Activated CD4-positive, CD25-positive, alpha-beta regulatory T cell (primary cell): Measurements from ENCODE around the gene LCN12.

Experiments used
- DNase-seq, 4 experiments: peaks; one replicate each; lab custom pipeline; 2025; lab: John Stamatoyannopoulos, UW

The LCN12 gene

DNA sequence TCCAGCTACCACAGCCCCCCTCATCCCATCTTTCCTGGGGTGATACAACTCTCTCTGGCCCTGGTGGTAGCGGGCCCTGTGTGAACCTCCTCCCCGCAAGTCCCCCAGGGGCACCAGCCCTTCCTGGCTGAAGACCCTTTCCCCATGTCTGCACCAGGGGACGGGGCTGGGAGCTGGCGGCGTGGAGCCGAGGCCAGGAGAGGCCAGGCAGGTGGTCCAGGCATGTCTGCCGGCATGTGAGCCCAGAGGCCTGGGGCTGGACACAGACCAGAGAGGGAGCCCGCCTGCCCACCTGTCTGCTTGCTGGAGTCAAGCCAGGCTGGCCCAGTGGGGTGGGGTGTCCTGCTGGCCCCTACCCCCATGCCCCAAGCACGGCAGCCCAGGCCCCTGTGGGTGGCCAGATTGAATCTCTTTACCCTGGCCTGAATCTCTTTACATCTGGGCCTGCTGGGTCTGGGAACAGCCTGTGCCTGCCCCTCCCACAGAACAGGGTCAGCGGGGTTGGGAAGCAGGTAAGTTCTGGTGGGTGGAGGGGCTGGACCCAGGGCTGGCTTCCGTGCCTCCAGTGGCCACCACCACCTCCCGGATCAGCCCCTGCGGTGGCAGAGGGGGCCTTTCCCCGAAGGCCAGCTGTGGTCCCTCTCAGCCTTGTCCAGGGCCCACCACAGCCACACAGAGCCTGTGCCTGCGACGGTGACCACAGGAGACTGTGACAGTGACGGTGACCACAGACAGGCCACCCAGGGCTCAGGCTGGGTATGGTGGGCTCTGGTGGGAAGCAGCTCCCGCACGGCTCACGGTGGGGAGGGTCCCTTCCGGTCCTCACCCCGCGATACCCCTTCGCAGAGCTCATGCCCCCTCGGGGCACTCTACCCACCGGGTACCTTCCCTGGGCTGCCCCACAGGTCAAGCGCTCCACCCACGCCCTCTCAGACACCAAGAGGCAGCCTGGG is 7.1 kb downstream of the LCN12 start:
- DNase-seq: no peak

DNA sequence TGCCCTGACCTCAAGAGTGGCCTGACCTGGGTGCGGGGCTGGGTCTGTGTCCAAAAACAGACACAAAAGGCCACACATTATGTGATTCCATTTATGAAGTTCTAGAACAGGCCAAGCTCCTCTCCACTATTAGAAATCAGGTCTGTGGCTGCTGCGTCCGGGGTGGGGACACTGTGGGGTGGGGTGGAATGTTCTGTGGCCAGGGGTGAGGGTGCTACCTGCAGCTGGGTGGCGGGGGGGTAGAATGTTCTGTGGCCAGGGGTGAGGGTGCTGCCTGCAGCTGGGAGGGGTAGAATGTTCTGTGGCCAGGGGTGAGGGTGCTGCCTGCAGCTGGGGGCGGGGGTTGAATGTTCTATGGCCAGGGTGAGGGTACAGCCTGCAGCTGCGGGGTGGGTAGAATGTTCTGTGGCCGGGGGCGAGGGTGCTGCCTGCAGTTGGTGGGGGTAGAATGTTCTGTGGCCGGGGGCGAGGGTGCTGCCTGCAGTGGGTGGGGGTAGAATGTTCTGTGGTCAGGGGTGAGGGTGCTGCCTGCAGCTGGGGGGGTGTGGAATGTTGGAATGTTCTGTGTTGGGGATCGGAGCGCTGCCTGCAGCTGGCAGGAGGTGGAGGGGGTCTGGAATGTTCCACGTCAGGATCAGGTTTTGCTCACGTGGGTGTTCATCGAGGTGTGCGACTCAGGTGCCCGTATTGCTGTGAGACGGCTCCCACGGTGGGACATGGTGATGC is 8.3 kb downstream of the LCN12 start:
- DNase-seq: no peak

DNA sequence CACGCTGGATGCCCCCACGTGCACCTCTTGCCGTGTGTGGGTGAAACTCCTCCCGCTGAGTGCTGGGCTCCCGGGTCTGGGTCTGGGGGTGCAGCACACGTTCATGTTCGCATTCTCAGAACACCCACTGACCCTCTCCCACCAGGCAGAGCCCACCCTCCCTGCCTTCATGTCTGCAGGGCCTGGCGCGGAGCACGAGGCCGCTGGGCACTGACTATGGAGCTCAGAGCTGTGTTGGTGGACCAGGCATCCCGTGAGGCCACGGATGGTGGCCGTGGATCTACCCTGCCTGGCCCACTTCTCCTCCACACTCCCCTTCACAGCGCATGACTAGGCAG is 8.8 kb downstream of the LCN12 start:
- DNase-seq: no peak

DNA sequence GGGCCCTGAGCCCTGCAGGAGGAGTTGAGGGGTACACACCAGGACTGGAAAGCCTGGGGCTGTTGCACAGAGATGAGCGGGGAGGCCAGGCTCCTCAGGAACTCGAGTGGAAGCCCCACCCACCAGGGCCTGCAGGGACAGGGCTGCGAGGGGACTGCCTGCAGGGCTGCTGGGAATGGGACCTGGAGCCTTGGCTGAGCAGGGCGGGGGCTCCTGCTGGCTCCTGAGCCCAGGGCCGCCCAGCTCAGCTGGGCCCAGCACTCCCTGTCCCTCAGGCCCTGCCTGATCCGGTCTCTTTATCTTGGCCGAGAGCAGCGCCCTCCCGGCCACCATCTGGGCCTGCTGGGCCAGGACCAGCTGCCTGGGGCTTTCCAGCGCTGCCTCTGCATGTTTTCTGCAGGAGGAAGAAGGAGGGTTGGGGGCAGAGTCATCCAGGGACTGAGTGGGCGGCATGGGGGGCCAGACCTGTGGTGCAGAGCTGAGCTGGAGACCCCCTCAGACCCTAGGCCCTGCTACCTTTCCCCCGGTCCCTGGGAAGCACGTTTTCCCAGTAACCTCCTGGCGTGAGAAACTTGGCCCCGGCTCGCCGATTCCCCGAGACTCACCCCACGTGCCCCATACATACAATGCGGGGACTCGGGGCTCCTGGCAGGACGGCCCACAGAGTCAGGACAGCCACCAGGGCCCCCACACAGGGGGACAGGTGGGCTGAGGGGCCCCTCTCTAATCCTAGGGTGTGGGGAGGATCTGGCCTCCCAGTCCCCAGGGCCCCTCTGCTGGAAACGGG is 9.4 kb downstream of the LCN12 start:
- DNase-seq: no peak

DNA sequence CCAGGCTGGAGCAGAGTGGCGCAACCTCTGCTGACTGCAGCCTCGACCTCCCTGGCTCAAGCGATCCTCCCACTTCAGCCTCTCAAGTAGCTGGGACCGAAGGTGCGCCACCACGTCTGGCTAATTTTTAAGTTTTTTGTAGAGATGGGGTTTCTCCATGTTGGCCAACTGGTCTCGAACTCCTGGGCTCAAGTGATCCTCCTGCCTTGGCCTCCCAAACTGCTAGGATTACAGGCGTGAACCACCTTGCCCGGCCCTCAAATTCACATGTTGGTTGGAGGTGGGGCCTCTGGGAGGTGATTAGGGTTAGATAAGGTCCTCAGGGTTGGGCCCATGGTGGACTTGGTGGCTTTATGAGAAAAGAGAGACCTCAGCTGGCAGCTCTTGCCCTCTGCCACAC is 10.1 kb downstream of the LCN12 start:
- no peak for DNase-seq

DNA sequence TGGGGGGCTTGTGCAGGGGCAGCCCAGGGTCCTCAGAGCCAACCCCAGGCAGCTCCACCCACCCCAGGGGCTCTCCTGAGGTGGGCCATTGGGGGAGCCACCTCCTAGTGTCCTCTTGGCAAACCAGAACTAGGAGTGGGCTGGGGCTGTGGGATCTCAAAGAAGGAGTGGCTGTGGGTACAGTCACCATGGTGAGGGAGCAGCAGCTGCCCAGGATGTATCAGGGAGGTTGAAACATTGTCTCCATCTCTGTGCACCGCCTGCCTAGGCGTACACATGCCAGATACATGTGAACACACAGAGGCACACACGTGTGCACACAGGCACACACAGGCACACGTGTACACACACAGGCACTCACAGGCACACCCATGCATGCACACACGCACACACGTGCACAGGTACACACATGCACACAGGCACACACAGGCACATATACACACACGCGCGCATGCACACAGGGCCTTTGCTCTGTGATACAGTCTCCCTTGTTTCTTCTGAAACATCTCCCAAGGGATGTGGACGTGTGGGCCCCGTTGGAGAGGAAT is 10.7 kb downstream of the LCN12 start:
- DNase-seq: no peak

DNA sequence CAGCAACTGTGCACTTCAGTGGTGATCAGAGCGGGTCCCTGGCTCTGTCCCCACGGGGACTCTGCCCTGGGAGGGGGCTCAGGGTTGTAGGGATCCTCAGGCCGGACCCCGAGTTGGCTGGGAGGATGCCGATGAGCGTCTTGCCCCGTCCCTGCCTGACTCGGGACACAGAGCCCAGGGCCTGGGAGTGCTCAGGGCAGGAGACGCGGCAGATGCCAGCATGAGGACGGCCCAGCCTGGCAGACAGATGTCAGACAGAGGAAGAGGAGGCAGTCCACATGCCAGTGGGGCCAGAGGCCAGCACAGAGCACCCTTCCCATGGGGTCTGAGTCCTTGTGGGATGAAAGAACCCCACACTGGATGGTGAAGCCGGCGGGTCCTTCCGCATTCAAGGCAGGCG is 11.3 kb downstream of the LCN12 start:
- DNase-seq: no peak

DNA sequence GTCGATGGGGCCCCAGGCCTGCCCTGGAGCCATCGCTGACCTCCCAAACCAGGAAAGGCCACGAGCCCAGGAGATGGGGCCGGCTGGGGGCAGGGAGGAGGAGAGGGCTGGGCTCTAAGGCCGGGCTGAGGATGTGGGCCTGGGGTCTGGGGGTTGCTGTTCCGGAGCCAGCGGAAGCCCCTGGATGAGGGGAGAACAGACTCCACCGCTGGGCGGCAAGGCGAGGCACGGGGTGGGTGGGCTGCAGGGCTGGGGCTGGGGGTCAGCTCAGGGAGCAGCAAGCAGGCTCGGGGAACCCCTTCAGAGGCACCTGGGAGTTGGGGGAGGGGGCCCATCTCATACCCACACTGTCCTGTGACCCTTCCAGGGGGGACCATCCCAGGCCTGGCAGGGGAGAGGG is 11.7 kb downstream of the LCN12 start:
- DNase-seq: no peak

DNA sequence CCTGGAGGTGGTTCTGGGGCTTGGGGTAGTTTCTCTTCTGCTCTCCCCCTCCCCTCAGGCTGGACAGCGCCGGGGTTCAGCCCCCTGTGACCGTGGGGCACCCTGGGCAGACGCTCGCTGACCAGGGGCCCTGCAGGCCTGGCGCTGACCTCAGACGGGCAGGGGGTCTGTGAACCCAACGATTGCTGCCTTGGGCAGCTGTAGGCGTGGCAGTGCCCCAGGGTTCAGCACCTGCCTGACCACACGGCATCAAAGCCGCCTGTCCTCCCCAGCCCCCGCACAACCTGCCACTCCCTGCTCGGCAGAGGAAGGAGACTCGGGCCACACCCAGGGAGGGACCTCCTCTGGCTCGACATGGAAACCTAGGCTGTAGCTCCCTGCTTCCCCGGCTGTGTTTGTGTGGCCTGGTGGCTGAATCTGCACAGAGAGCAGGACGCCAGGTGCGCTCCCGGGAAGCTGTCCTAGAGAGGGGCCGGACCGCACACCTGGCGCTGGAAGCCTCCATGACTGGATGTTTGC is 12.2 kb downstream of the LCN12 start:
- DNase-seq: no peak

DNA sequence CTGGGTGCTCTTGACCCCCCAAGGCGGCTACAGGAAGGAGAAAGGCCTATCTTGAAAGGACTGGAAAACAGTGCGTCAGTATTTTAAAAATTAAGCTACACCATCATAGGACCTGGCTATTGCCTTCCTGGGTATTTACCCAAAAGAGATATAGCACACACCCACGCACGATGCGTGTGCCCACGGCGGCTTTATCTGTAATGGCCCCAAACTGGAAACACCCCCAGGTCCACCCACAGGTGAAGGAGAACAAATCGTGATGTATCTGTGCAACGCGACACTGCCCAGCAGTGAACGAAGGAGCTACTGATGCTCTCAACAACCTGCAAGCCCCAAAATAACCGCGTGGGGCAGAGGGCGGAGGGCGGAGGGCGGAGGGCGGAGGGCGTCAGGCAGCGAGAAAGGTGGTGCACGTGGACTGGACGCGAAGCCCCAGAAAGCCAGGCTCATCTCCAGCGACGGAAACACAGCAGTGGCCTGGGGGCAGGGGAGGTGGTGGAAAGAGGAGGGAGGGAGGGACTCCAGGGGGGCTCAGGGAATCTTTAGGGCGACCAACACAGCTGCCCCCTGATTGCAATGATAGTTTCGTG is 12.9 kb downstream of the LCN12 start:
- no peak for DNase-seq

DNA sequence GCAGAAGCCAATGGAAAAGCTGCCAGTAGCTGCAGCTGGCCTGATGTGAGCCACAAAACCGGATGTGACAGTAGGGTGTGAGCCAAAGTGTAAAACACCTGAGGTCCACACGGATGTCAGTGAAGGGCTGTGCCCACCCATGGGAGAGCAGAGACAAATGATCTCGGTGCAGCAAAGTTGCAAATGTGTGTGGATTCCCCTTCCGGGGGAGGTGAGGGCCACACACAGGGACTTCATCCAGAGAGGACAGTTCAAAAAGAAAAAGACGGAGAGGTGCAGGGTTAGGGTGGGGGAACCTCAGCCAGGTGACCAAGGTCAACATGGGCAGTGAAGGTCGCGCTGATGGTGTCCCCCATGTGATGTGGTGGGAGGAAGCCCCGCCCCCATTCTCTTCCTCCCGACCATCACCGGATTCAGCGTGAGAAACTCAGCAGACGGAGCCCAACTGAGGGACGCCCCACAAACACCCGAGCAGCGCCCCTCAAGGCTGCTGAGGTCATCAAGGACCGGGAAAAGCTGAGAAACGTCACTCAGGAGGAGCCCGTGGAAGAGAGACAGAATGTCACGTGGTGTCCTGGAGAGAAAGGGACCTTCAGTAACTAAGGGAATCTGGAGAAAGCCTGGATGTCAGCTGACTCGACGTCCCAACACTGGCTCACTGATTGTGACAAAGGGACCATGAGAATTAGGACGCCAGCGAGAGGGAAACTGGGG is 13.9 kb downstream of the LCN12 start:
- DNase-seq: no peak

DNA sequence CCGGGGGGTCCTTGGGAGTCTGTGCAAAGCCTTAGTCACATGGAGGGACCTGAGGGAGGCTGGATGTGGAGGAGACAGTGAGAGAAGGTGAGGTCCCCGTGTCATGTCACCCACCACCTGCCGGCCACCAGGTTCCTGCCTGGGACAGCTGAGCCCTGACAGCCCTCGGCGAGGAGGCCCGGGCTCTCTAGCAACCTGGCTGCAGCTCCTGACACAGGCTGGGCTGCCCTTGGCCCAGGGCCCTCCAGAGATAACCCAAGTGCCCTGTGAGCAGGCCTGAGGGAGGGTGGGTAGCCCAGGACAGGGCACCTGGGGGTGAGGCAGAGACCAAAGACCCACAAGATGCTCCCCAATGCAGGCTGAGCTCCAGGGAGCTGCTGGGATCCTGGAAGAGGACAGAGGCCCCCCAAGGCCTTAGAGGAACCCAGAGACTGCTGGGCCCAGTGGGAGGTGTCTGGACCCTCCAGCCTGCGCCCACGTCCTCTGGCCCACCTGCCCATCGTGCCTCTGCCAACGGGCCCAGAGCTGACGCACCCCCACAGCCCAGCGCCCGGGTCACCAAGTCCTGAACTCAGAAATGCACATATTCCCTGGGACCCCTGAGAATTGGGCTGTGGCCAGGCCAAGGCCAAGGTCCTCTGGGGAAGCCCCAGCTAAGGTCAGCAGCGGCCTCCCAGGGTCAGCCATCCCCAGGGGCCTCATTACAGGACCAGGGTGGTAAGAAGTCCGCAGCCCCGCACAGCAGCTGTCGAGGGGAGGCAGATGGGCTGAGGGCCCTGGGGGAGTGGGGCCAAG is 16.5 kb downstream of the LCN12 start:
- DNase-seq: no peak

DNA sequence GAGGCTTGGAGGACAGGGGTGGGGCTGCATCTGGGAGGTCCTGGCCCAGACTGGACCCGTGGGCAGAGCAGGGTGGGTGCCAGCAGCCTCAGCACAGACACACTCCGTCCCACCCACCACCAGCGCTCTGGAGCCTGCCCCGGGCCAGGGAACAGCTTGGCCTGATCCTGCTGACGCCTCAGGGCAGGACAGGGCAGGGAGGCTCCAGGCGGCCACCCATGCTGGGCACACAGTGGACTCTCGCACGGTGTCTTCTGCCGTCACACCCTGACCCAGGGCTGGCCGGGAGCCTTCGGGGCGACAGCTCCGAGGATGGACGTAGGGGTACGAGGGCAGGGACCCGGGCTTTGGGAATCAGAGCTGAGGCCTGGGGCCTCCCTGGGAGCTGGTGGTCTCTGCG is 17.1 kb downstream of the LCN12 start:
- no peak for DNase-seq

DNA sequence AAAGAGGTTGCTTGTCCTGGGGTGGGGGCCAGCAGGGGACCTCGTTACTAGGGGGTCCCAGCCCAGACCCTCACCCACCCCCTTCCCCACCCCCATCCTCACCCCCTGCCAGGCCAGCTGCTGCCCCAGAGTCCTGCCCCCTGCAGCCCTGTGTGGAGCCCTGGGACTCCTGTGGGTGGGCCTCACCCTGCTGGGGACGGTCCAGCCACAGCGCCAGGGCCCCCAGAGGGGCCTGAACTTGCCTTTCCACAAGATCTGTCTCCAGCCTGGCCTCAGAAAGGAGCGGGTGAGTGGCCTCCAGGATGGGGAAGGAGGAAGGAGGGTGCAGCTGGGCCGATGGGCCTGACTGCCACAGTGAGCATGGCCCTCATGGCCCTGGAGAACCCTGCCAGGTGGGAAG is 17.7 kb downstream of the LCN12 start:
- DNase-seq: no peak

DNA sequence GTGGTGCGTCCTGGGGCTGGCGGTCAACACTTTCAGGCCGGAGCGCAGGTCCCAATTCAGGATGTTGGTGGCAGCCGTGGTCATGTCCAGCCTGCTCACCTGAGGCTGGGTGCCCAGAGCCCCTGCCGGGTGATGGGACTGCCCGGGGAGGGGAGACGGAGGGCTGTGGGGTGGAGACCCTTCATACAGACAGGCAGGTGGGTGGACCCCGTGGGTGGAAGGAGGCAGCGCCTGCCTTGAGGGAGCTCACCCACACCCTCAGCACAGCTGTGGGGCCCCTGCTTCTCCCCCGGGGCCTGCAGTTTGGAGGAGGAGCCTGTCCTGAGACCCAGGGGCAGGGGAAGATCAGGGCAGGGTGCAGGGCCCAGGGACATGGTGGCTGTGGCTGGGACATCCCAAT is 18.3 kb downstream of the LCN12 start:
- DNase-seq: no peak

DNA sequence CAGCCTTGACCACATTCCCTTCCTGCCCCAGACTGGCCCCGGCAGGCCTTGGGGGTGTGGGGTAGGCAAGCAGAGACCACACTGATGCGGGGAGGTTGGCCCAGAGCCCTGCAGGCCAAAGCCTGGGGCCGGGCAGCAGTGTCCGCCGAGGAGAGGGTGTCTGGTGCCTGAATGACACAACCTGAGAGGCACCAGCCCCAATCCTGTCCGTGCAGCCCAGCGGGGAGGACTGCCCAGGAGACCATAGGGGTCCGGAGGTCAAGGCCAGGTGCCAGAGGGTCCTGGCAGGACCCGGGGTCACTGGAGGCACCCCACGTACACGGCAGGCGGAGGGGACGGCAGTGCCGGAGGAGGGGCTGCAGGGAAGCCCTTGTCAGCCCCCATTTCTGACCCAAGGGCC is 19.7 kb downstream of the LCN12 start:
- no peak for DNase-seq

DNA sequence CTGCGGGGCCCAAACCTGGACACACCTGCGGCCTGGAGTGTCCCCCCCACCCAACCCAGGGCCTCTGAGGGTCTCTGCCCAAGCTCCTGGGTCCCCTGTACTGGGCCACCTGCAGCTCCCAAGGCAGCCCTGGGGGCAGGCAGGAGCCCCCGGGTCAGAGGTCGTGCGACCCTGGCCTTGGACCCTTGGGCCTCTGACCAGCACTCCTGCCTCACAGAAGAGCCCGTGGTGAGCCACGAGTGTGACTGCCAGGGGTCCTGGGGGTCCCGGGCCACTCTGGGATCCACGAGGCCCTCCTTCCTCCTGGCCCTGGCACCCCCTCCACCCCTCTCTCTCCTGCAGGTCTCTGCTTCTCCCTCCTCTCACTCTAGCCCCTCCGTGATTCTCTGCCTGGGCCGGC is 20.3 kb downstream of the LCN12 start:
- DNase-seq: no peak

DNA sequence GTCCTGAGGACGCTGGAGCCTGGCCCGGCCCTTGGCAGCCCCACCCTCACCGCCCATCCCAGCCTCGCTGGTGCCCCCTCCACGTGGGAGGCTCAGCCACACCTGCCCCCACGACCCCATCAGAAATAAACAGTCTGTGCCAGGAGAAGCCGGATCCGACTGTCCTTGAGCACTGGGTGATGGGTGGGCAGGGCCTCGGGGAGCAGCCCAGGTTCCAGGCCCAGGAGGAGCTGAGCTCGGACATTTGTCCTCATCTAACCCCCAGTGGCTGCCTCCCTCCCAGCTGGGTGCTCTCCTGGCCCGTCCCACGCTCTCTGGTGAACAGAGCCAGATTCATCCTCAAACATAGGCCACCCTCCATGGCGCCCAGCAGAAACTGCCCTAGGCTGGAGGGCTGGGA is 20.7 kb downstream of the LCN12 start:
- DNase-seq: no peak

DNA sequence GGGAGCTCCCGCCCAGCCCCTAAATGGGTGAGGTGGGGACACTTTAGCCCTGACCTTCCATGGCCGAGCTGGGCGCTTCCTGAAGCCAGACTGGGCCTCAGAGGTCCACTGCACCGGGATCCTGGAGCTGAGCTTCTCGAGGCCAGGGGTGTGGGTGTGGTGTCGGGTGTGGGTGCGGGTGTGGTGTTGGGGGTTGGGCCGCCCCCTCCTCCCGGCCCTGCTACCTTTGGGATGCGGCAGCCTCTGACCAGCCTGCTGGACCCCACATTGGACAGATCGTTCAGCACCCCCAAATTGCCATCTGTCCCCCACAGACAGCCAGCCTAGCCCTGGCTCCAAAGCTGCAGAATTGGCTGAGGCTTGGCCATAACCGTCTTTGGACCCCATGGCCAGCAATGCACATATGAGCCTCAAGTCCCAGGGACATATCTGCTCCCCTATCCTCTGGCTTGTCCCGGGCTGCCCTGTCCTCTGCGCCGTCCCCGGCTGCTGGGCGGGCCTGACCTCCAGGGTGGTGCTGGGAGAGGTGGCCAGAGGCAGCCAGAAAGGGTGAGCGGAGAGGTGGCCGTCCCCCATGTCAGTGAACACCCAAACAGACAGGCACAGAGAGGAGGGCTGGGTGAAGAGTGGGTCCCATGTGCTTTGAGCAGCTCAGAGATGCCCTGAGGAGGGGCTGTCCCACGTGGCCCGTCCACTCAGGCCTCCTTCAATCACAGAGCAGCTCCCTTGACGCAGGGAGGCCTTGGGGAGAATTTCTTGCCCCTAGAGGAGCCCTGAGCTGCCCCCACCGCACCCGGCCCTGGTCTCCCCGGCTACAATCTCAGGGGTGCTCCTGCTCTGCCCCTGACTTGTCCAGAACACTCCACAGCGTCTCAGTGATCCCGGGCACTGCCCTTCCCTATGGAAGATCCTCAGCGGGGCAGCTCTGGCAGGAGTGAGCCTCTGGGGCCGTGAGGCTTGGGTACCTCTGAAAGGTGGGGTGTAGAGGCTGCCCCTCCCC is 21.8 kb downstream of the LCN12 start:
- no peak for DNase-seq
